ENCODE results near the gene METTL21C. TPM values are rescaled to one million over a fixed set of nuclear protein-coding genes. Genes with fewer than 3 reads are reported as not detected.

METTL21C gene
- not detected for total RNA-seq

DNA sequence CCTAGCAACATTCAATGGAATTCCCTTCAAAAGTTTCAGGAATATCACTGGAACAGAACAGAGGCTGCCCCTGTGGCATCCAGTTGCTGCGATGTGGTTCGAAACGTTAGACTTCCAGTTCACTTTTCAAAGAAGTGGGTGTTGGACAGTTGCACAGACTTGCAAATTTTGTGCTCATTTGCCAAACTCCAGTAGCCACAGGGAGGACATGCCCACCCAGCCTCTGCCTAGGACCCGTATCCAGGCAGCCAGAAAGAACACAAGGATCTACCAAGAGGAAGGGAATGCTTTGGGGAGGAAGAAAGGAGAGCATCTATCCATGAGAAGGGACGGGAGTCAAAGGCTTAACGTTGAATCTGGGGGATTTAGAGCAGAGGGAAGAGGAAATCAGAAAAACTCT, at the start of gene METTL21C:
METTL21C (minus strand) TSS at position 108 of the 400 bp plus-strand sequence. CDS start 546 bp downstream, outside the sequence.
- no peak for TF ChIP-seq POLR2A (IDR thresholded peaks at IDR 0.05)
- TF ChIP-seq, protein P1, sequence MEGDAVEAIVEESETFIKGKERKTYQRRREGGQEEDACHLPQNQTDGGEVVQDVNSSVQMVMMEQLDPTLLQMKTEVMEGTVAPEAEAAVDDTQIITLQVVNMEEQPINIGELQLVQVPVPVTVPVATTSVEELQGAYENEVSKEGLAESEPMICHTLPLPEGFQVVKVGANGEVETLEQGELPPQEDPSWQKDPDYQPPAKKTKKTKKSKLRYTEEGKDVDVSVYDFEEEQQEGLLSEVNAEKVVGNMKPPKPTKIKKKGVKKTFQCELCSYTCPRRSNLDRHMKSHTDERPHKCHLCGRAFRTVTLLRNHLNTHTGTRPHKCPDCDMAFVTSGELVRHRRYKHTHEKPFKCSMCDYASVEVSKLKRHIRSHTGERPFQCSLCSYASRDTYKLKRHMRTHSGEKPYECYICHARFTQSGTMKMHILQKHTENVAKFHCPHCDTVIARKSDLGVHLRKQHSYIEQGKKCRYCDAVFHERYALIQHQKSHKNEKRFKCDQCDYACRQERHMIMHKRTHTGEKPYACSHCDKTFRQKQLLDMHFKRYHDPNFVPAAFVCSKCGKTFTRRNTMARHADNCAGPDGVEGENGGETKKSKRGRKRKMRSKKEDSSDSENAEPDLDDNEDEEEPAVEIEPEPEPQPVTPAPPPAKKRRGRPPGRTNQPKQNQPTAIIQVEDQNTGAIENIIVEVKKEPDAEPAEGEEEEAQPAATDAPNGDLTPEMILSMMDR (IDR thresholded peaks at IDR 0.05) = no peak
- H3K27ac ChIP-seq = no peak within 1 kb of the TSS
- H3K4me1 ChIP-seq = no peaks in the 10 kb centered on the region
- no peak within 1 kb of the TSS for H3K4me3 ChIP-seq
- H3K27me3 ChIP-seq = no peaks in the 10 kb centered on the region
- no peak for DNase-seq
- H3K36me3 ChIP-seq = no peaks in the 10 kb centered on the region
- no peaks in the 10 kb centered on the region for H3K9me3 ChIP-seq

DNA sequence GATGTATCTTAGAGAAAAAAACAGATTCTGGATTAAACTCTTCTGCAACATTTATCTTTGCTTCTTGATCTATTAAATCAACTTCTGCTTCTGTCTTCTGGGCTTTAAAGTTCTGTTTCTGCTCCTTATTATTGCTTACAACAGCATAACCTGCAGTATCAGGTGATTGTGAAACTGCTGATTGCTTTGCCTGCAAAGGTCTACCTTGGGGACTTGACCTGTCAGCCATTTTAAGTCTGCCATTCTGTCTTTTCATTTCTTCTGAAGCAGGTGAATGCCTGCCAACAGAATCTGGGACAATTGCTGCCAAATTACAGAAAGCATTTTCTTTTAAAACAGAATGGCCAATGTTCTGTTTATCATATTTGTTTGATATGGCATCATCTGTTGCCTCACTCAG, 47.7 kb upstream of the METTL21C start:
- Histone ChIP-seq H3K36me3 (no peaks in the 10 kb centered on the region), H3K9me3 (no peaks in the 10 kb centered on the region), H3K4me1 (no peaks in the 10 kb centered on the region), H3K27me3 (no peaks in the 10 kb centered on the region), H3K4me3 (no peak overlapping the region), H3K27ac (no peak overlapping the region)
- TF ChIP-seq, protein P1 (IDR thresholded peaks at IDR 0.05) = no peak
- TF ChIP-seq POLR2A (IDR thresholded peaks at IDR 0.05) = no peak
- DNase-seq = no peak

DNA sequence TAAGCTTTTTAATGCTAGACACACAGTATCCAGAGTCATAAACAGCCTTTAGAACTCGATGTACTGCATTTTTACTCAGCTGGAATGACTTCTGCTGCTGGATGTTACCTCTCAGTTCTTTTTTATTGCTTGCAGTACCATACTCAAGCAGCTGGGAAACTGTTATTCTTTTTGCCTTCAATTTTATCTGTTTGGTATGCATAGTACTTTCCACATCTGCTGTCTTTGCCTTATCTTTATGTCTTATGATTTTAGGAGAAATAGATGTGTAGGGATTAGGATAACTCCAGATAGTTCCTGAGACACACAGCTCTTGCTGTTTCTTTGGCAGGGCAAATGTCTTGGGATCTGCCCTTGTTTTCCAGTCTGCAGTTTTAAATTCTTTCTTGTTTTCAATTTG, 47.3 kb upstream of the METTL21C start:
- H3K27me3 ChIP-seq = no peaks in the 10 kb centered on the region
- no peaks in the 10 kb centered on the region for H3K36me3 ChIP-seq
- no peak overlapping the region for H3K4me3 ChIP-seq
- no peak for DNase-seq
- TF ChIP-seq, protein P1 (IDR thresholded peaks at IDR 0.05) = no peak
- no peak for TF ChIP-seq POLR2A (IDR thresholded peaks at IDR 0.05)
- no peaks in the 10 kb centered on the region for H3K4me1 ChIP-seq
- H3K27ac ChIP-seq = no peak overlapping the region
- no peaks in the 10 kb centered on the region for H3K9me3 ChIP-seq

DNA sequence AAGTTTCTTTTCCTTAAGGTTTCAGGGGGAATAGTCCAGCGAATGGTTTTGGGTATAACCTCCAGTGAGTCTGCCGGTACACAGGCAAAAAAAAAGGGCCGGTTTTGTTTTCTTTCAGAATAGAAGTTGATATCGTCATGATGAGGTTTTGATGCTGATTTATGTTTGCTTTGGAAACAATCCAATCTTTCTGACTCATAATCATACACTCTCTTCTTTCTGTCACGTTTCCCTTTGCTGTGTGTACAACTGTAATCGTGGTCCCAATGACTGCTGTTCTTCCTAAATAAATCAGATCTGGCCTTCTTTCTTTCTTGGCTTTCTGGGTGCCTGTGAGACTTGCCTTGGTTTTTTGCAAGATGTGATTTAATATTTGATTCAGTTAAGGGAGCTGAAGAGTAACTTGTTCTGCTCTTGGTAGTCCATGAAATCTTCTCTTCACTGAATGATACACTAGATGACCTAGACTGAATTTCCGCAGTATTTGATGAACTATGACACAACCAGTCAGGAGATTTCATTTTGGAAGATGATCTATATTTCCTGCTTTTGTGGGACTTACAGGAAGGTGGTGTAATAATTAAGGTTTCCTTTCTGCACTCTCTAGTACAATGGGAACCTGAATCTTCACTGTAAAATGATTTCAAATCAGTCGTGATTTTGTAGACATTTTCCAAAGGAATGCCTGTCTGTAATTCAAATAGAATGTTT, 34.9 kb upstream of the METTL21C start:
- TF ChIP-seq, protein P1 (IDR thresholded peaks at IDR 0.05) = no peak
- TF ChIP-seq POLR2A (IDR thresholded peaks at IDR 0.05) = no peak
- no peak for DNase-seq
- H3K4me3 ChIP-seq = no peak overlapping the region

DNA sequence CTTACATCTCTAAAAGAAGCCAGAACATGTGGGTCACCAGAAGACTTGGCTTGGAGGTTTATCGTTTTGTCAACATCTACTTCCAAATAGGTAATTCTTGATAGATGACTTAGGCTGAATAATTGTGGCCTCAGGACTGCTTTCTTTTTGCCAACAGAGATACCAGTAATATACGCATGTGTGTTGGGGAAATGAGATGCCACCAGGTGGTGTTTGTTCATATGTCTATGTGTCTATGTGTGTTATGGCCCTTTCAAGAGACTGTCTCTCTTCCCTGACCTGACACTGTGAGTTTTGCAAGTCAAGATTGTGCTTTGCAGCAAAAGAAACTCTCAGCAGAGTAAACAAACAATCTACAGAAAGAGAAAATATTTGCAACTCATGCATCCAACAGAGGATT, 31.6 kb upstream of the METTL21C start:
- Histone ChIP-seq H3K27ac (no peak overlapping the region), H3K4me3 (no peak overlapping the region)
- no peak for DNase-seq

More for the DNA sequence above, 34.9 kb upstream of the METTL21C start:
- Histone ChIP-seq H3K27me3 (no peaks in the 10 kb centered on the region), H3K27ac (no peak overlapping the region), H3K36me3 (no peaks in the 10 kb centered on the region), H3K9me3 (no peaks in the 10 kb centered on the region), H3K4me1 (no peaks in the 10 kb centered on the region)

More for the DNA sequence above, 31.6 kb upstream of the METTL21C start:
- no peak for TF ChIP-seq POLR2A (IDR thresholded peaks at IDR 0.05)
- TF ChIP-seq, protein P1 (IDR thresholded peaks at IDR 0.05) = peak in 1 of 6 experiments; percentile 9
- Histone ChIP-seq H3K36me3 (no peaks in the 10 kb centered on the region), H3K27me3 (no peaks in the 10 kb centered on the region), H3K4me1 (no peaks in the 10 kb centered on the region), H3K9me3 (no peaks in the 10 kb centered on the region)
